HAP-1 (cell line): Measurements from ENCODE around the gene HYAL3.

ENCODE experiments used
- DNase-seq, 2 experiments: peaks; one replicate each; pipeline ENCODE4 v3.0.0-alpha.2; 2016 to 2020; ENCODE audit warnings: low spot score in 2 of 2
- H3K27me3 ChIP-seq: fragments of 250-450 bp; sonication (Bioruptor Pico); 2 replicates; pipeline ENCODE4 v1.5.1; 2020; ENCODE audit warnings: low read depth, mild to moderate bottlenecking, moderate library complexity
- H3K36me3 ChIP-seq: fragments of 250-450 bp; sonication (Bioruptor Pico); replicated peaks from 2 replicates; pipeline ENCODE4 v1.5.1; 2020; ENCODE audit warnings: mild to moderate bottlenecking
- H3K4me1 ChIP-seq: fragments of 250-450 bp; sonication (Bioruptor Pico); 2 replicates; pipeline ENCODE4 v1.5.1; 2020; ENCODE audit warnings: mild to moderate bottlenecking
- H3K4me3 ChIP-seq: fragments of 250-450 bp; sonication (Bioruptor Pico); 2 replicates; pipeline ENCODE4 v1.5.1; 2020; ENCODE audit warnings: mild to moderate bottlenecking, moderate library complexity
- H3K9me3 ChIP-seq: fragments of 250-450 bp; sonication (Bioruptor Pico); 2 replicates; pipeline ENCODE4 v1.5.1; 2020; ENCODE audit warnings: mild to moderate bottlenecking, moderate library complexity
- in situ Hi-C: fragments of 300-500 bp; cut with MboI; formaldehyde crosslinking; loops from 3 replicates; pipeline ENCODE4 v1.14.3; 2020; ENCODE audit warnings: low sequenced_read_pairs, inconsistent platforms, mixed read lengths

HYAL3 gene

GRCh38 chr3:50298836-50299637 is at the start of gene HYAL3, which contains the start of gene NAA80:
Gene HYAL3 (minus strand): TSS chr3:50299405. CDS start chr3:50295602, 3,803 bp downstream.
Gene NAA80 (minus strand): TSS chr3:50299405. CDS start chr3:50297463, 1,942 bp downstream.
- H3K9me3 ChIP-seq: no peaks in the 10 kb centered on the region
- no peaks in the 10 kb centered on the region for H3K36me3 ChIP-seq
- H3K4me3 ChIP-seq: peak within 1 kb of the TSS; percentile 75
- peaks cover 12% of the 10 kb centered on the region for H3K4me1 ChIP-seq
- in situ Hi-C loops: no loop called here
- peak; percentile 97 to 100 for DNase-seq
- no peaks in the 10 kb centered on the region for H3K27me3 ChIP-seq

GRCh38 chr3:50347187-50347813 is 48.1 kb upstream of the HYAL3 start:
- in situ Hi-C loops: loop anchor here (5.0 kb wide), 1 partner anchor 200 kb away; no protein-coding TSS in a partner anchor
- H3K36me3 ChIP-seq: peaks cover 21% of the 10 kb centered on the region
- H3K4me1 ChIP-seq: peaks cover 9% of the 10 kb centered on the region
- DNase-seq: peak; percentile 57 to 83
- H3K9me3 ChIP-seq: no peaks in the 10 kb centered on the region
- H3K27me3 ChIP-seq: no peaks in the 10 kb centered on the region
- H3K4me3 ChIP-seq: no peak overlapping the region

- peaks cover 9% of the 10 kb centered on the region for H3K4me1 ChIP-seq
- H3K36me3 ChIP-seq: peaks cover 18% of the 10 kb centered on the region
- in situ Hi-C loops: loop anchor here (5.0 kb wide), 1 partner anchor 202 kb away; no protein-coding TSS in a partner anchor
- no peak for DNase-seq
- no peaks in the 10 kb centered on the region for H3K27me3 ChIP-seq
- H3K9me3 ChIP-seq: no peaks in the 10 kb centered on the region
- no peak within 1 kb of the TSS for H3K4me3 ChIP-seq
Measured at GRCh38 chr3:50345586-50346234, 46.5 kb upstream of the HYAL3 start, which contains the start of gene ZMYND10. Gene ZMYND10 (minus strand): TSS chr3:50345732. CDS start chr3:50345579, 153 bp downstream.

GRCh38 chr3:50345008-50345407 is 45.8 kb upstream of the HYAL3 start:
- H3K4me3 ChIP-seq: no peak overlapping the region
- H3K27me3 ChIP-seq: no peaks in the 10 kb centered on the region
- peak in 1 of 2 experiments; percentile 7 for DNase-seq
- no peaks in the 10 kb centered on the region for H3K9me3 ChIP-seq
- H3K36me3 ChIP-seq: peaks cover 18% of the 10 kb centered on the region
- H3K4me1 ChIP-seq: peaks cover 3% of the 10 kb centered on the region
- in situ Hi-C loops: loop anchor here (5.0 kb wide), 1 partner anchor 202 kb away; no protein-coding TSS in a partner anchor

- peaks cover 7% of the 10 kb centered on the region for H3K36me3 ChIP-seq
- no peaks in the 10 kb centered on the region for H3K27me3 ChIP-seq
- no peaks in the 10 kb centered on the region for H3K9me3 ChIP-seq
- no peak overlapping the region for H3K4me3 ChIP-seq
- DNase-seq: peak in 1 of 2 experiments; percentile 19
- in situ Hi-C loops: no loop called here
- H3K4me1 ChIP-seq: peaks cover 9% of the 10 kb centered on the region
Measured at GRCh38 chr3:50342813-50343633, 43.8 kb upstream of the HYAL3 start.

GRCh38 chr3:50341996-50342650 is 42.9 kb upstream of the HYAL3 start:
- Histone ChIP-seq H3K9me3 (no peaks in the 10 kb centered on the region), H3K27me3 (no peaks in the 10 kb centered on the region), H3K4me1 (peaks cover 13% of the 10 kb centered on the region), H3K36me3 (no peaks in the 10 kb centered on the region), H3K4me3 (no peak overlapping the region)
- in situ Hi-C loops: no loop called here
- DNase-seq: no peak

GRCh38 chr3:50341537-50341936 is 42.3 kb upstream of the HYAL3 start:
- peak in 1 of 2 experiments; percentile 6 for DNase-seq
- H3K4me3 ChIP-seq: no peak overlapping the region
- no peaks in the 10 kb centered on the region for H3K9me3 ChIP-seq
- H3K36me3 ChIP-seq: peaks cover 5% of the 10 kb centered on the region; the same call in 1 of the 2 replicates
- no peaks in the 10 kb centered on the region for H3K27me3 ChIP-seq
- peaks cover 13% of the 10 kb centered on the region for H3K4me1 ChIP-seq
- in situ Hi-C loops: no loop called here

- H3K36me3 ChIP-seq: peaks cover 11% of the 10 kb centered on the region; the same call in 1 of the 2 replicates
- in situ Hi-C loops: no loop called here
- H3K4me3 ChIP-seq: no peak within 1 kb of the TSS; the same call in 1 of the 2 replicates
- H3K4me1 ChIP-seq: peaks cover 16% of the 10 kb centered on the region
- no peaks in the 10 kb centered on the region for H3K9me3 ChIP-seq
- peak in 1 of 2 experiments; percentile 31 for DNase-seq
- no peaks in the 10 kb centered on the region for H3K27me3 ChIP-seq
Measured at GRCh38 chr3:50340448-50341329, 41.5 kb upstream of the HYAL3 start, which contains the start of gene RASSF1. Gene RASSF1 (minus strand): TSS chr3:50340836. CDS start chr3:50340805, 31 bp downstream.

GRCh38 chr3:50340147-50340447 is 40.9 kb upstream of the HYAL3 start:
- Histone ChIP-seq H3K4me1 (peaks cover 22% of the 10 kb centered on the region), H3K4me3 (no peak overlapping the region; the same call in 1 of the 2 replicates)
- in situ Hi-C loops: no loop called here

GRCh38 chr3:50339485-50340146 is 40.4 kb upstream of the HYAL3 start:
- H3K9me3 ChIP-seq: no peaks in the 10 kb centered on the region
- no peak overlapping the region; the same call in 1 of the 2 replicates for H3K4me3 ChIP-seq
- H3K36me3 ChIP-seq: peaks cover 12% of the 10 kb centered on the region; the same call in 1 of the 2 replicates
- in situ Hi-C loops: no loop called here
- no peaks in the 10 kb centered on the region for H3K27me3 ChIP-seq
- H3K4me1 ChIP-seq: peaks cover 24% of the 10 kb centered on the region
- DNase-seq: no peak

More at GRCh38 chr3:50340147-50340447, 40.9 kb upstream of the HYAL3 start:
- H3K9me3 ChIP-seq: no peaks in the 10 kb centered on the region
- no peak for DNase-seq
- peaks cover 11% of the 10 kb centered on the region; the same call in 1 of the 2 replicates for H3K36me3 ChIP-seq
- H3K27me3 ChIP-seq: no peaks in the 10 kb centered on the region

GRCh38 chr3:50338965-50339364 is 39.8 kb upstream of the HYAL3 start:
- Histone ChIP-seq H3K4me1 (peaks cover 24% of the 10 kb centered on the region), H3K9me3 (no peaks in the 10 kb centered on the region), H3K27me3 (no peaks in the 10 kb centered on the region), H3K36me3 (peaks cover 18% of the 10 kb centered on the region), H3K4me3 (no peak overlapping the region)
- in situ Hi-C loops: no loop called here
- DNase-seq: no peak
